Liver (tissue), 9 donors: Measurements from ENCODE around the gene SPECC1. TPM values are rescaled to one million over a fixed set of nuclear protein-coding genes. Genes with fewer than 3 reads are reported as not detected.

Experiments used
- DNase-seq: peaks from one replicate; pipeline ENCODE4 v3.0.0-alpha.2; 2017; ENCODE audit warnings: low spot score
- H3K27ac ChIP-seq, 2 donors: one replicate each; pipeline ENCODE4 v1.7.0; 2013; ENCODE audit warnings: inconsistent platforms in 2 of 2, low read length in 2 of 2, control low read depth in 1 of 2, low read depth in 1 of 2, mild to moderate bottlenecking in 1 of 2
- H3K27me3 ChIP-seq, 4 donors: one replicate each; pipeline versions ENCODE4 v1.6.1 to v1.7.0; 2013; ENCODE audit warnings: low read length in 3 of 4, inconsistent platforms in 1 of 4, mild to moderate bottlenecking in 1 of 4, moderate library complexity in 1 of 4; ENCODE audit not compliant: control insufficient read depth in 4 of 4, insufficient read depth in 4 of 4
- H3K36me3 ChIP-seq, 4 donors: one replicate each; pipeline versions ENCODE4 v1.6.1 to v1.7.0; 2013; ENCODE audit warnings: low read length in 3 of 4, mild to moderate bottlenecking in 3 of 4, low read depth in 1 of 4, moderate library complexity in 1 of 4; ENCODE audit not compliant: control insufficient read depth in 4 of 4, insufficient read depth in 3 of 4
- H3K4me1 ChIP-seq, 4 donors: one replicate each; pipeline versions ENCODE4 v1.6.1 to v1.7.0; 2013; ENCODE audit warnings: low read length in 3 of 4, mild to moderate bottlenecking in 3 of 4, moderate library complexity in 1 of 4; ENCODE audit not compliant: control insufficient read depth in 4 of 4, insufficient read depth in 4 of 4
- H3K4me3 ChIP-seq, 3 donors: one replicate each; pipeline versions ENCODE4 v1.6.1 to v1.7.0; 2013; ENCODE audit warnings: low read length in 3 of 3, control low read depth in 1 of 3, low read depth in 1 of 3, mild to moderate bottlenecking in 1 of 3
- H3K9ac ChIP-seq, 2 donors: one replicate each; pipeline ENCODE4 v1.7.0; 2013; ENCODE audit warnings: low read length in 2 of 2, mild to moderate bottlenecking in 2 of 2, moderate library complexity in 2 of 2, control low read depth in 1 of 2, low read depth in 1 of 2
- H3K9me3 ChIP-seq, 4 donors: one replicate each; pipeline versions ENCODE4 v1.6.1 to v1.7.0; 2013; ENCODE audit warnings: low read length in 3 of 4; ENCODE audit not compliant: control insufficient read depth in 4 of 4
- CTCF ChIP-seq: fragments of 150-350 bp; IDR thresholded peaks from 2 replicates; pipeline ENCODE4 v1.5.1; 2017; ENCODE audit warnings: improper control_type of control experiment, low read depth, low read length; ENCODE audit not compliant: missing input control
- FOXA1 ChIP-seq: IDR thresholded peaks from 2 replicates; pipeline ENCODE4 v1.6.1; 2016; ENCODE audit warnings: antibody characterized with exemption
- FOXA2 ChIP-seq: IDR thresholded peaks from 2 replicates; pipeline ENCODE4 v1.6.1; 2016; ENCODE audit warnings: antibody characterized with exemption
- GABPA ChIP-seq, 2 donors: IDR thresholded peaks in 1 of 2; conservative IDR thresholded peaks in 1 of 2; 2 replicates each; pipeline ENCODE4 v1.6.1; 2016; ENCODE audit warnings: antibody characterized with exemption in 2 of 2, mild to moderate bottlenecking in 1 of 2, moderate library complexity in 1 of 2
- HNF4A ChIP-seq, 2 donors: conservative IDR thresholded peaks; 2 replicates each; pipeline ENCODE4 v1.6.1; 2016; ENCODE audit warnings: antibody characterized with exemption in 2 of 2, mild to moderate bottlenecking in 2 of 2
- HNF4G ChIP-seq: IDR thresholded peaks from 2 replicates; pipeline ENCODE4 v1.6.1; 2016; ENCODE audit warnings: antibody characterized with exemption
- JUND ChIP-seq, 2 donors: IDR thresholded peaks; 2 replicates each; pipeline ENCODE4 v1.6.1; 2016; ENCODE audit warnings: antibody characterized with exemption in 2 of 2
- NR2F2 ChIP-seq: IDR thresholded peaks from 2 replicates; pipeline ENCODE4 v1.6.1; 2016; ENCODE audit warnings: antibody characterized with exemption
- RAD21 ChIP-seq, 2 donors: IDR thresholded peaks; 2 replicates each; pipeline ENCODE4 v1.6.1; 2016; ENCODE audit warnings: antibody characterized with exemption in 2 of 2, mild to moderate bottlenecking in 2 of 2
- RXRA ChIP-seq, 2 donors: IDR thresholded peaks; 2 replicates each; pipeline ENCODE4 v1.6.1; 2017 to 2018; ENCODE audit warnings: antibody characterized with exemption in 2 of 2, mild to moderate bottlenecking in 1 of 2
- SP1 ChIP-seq: IDR thresholded peaks from 2 replicates; pipeline ENCODE4 v1.6.1; 2018; ENCODE audit warnings: antibody characterized with exemption, mild to moderate bottlenecking
- TAF1 ChIP-seq: conservative IDR thresholded peaks from 2 replicates; pipeline ENCODE4 v1.6.1; 2016; ENCODE audit warnings: antibody characterized with exemption, mild to moderate bottlenecking
- YY1 ChIP-seq: IDR thresholded peaks from 2 replicates; pipeline ENCODE4 v1.6.1; 2016; ENCODE audit warnings: antibody characterized with exemption, mild to moderate bottlenecking
- ZBTB33 ChIP-seq: IDR thresholded peaks from 2 replicates; pipeline ENCODE4 v1.6.1; 2016; ENCODE audit warnings: antibody characterized with exemption
- WGBS: extraction: QIAGEN DNeasy Blood & Tissue Kit; methylation state at CpG from one replicate; pipeline ENCODE4 v1.1.7; 2013; 5-methylcytosine and 5-hydroxymethylcytosine counted together
- polyA plus RNA-seq, 2 donors: library from polyadenylated mRNA; stranded (reverse) in 1 of 2; unstranded in 1 of 2; fragments of 200-250 nt in 1 of 2; fragments of >200 nt in 1 of 2; fragmentation: Nextera tagmentation in 1 of 2; extraction: Ambion mirVana in 1 of 2; gene quantifications; one replicate each; pipeline versions ENCODE4 v1.2.1 to v1.2.3, GENCODE V29; 2013 to 2015
- total RNA-seq, 2 donors: library from RNA; depleted of rRNA; stranded (reverse); fragments of >200 nt; gene quantifications; one replicate each; pipeline ENCODE4 v1.2.3, GENCODE V29; 2014
- TF ChIP-seq, protein P1 (sequence below): IDR thresholded peaks from 2 replicates; pipeline ENCODE4 v1.6.1; 2016; ENCODE audit warnings: antibody characterized with exemption
- TF ChIP-seq, protein P2 (sequence below): IDR thresholded peaks from 2 replicates; pipeline ENCODE4 v1.6.1; 2016; ENCODE audit warnings: antibody characterized with exemption
- TF ChIP-seq, protein P3 (sequence below): IDR thresholded peaks from 2 replicates; pipeline ENCODE4 v1.6.1; 2016; ENCODE audit warnings: antibody characterized with exemption, mild to moderate bottlenecking
- donor health status: healthy.
- donor health status: healthy.
- donor health status: healthy.
- donor health status: healthy.
- donor health status: healthy.

The SPECC1 gene
- total and polyA plus RNA-seq, 4 donors = 0.36 to 70.3 (median 1.8) TPM

DNA sequence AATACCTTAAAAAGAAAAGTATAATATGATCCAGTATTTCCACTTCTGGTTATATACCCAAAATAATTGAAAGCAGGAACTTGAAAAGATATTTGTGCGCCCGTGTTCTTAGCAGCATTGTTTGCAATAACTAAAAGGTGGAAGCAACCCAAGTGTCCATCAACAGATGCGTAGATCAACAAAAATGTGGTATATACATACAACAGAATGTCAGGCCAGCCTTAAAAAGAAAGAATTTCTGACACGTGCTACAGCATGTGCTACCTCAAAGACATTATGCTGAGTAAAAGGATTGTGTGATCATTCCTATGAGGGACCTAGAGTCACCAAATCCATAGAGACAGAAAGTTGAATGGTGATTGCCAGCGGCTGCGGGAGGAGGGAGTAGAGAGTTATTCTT lies 133.1 kb downstream of the SPECC1 start (continued):
- TF ChIP-seq CTCF = no peak

DNA sequence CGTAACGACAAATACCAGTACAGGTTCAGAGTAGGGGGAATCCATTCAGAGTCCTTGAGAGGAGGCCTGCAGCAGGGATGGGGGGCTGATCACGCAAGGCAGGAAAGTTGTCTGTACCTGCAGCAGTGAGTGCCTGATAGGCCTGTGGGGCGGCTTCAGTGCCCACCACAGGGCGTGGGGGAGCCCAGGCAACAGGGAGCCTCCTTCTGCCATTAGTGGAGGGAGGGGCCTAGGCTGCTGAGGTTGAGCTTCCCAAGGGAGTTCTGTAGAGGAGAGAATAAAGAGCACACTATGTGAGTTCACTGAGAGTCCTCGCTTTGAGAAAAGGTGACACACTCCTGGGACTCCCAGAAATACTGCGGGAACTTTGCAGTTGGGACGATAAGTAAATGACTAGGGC lies 134.6 kb downstream of the SPECC1 start:
- no peak for TF ChIP-seq SP1
- TF ChIP-seq HNF4G = no peak
- TF ChIP-seq, protein P1, sequence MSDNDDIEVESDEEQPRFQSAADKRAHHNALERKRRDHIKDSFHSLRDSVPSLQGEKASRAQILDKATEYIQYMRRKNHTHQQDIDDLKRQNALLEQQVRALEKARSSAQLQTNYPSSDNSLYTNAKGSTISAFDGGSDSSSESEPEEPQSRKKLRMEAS = no peak
- no peak for TF ChIP-seq FOXA2
- TF ChIP-seq, protein P2, sequence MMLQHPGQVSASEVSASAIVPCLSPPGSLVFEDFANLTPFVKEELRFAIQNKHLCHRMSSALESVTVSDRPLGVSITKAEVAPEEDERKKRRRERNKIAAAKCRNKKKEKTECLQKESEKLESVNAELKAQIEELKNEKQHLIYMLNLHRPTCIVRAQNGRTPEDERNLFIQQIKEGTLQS = no peak
- TF ChIP-seq TAF1 = no peak
- no peak for TF ChIP-seq RAD21 (IDR thresholded peaks at IDR 0.05)
- no peak for TF ChIP-seq RXRA (IDR thresholded peaks at IDR 0.05)
- TF ChIP-seq CTCF = no peak
- TF ChIP-seq HNF4A (conservative IDR thresholded peaks at IDR 0.05) = no peak
- TF ChIP-seq, protein P3, sequence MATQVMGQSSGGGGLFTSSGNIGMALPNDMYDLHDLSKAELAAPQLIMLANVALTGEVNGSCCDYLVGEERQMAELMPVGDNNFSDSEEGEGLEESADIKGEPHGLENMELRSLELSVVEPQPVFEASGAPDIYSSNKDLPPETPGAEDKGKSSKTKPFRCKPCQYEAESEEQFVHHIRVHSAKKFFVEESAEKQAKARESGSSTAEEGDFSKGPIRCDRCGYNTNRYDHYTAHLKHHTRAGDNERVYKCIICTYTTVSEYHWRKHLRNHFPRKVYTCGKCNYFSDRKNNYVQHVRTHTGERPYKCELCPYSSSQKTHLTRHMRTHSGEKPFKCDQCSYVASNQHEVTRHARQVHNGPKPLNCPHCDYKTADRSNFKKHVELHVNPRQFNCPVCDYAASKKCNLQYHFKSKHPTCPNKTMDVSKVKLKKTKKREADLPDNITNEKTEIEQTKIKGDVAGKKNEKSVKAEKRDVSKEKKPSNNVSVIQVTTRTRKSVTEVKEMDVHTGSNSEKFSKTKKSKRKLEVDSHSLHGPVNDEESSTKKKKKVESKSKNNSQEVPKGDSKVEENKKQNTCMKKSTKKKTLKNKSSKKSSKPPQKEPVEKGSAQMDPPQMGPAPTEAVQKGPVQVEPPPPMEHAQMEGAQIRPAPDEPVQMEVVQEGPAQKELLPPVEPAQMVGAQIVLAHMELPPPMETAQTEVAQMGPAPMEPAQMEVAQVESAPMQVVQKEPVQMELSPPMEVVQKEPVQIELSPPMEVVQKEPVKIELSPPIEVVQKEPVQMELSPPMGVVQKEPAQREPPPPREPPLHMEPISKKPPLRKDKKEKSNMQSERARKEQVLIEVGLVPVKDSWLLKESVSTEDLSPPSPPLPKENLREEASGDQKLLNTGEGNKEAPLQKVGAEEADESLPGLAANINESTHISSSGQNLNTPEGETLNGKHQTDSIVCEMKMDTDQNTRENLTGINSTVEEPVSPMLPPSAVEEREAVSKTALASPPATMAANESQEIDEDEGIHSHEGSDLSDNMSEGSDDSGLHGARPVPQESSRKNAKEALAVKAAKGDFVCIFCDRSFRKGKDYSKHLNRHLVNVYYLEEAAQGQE = no peak
- TF ChIP-seq FOXA1 = no peak
- no peak for TF ChIP-seq GABPA (IDR thresholded peaks at IDR 0.05 in 1 of 2, conservative IDR thresholded peaks at IDR 0.05 in 1 of 2)
- no peak for TF ChIP-seq YY1
- no peak for TF ChIP-seq JUND (IDR thresholded peaks at IDR 0.05)
- no peak for TF ChIP-seq NR2F2
- no peak for TF ChIP-seq ZBTB33
- DNase-seq = no peak
- Histone ChIP-seq H3K27ac (no peak overlapping the region), H3K4me1 (no peaks in the 10 kb centered on the region), H3K4me3 (no peak overlapping the region), H3K9me3 (no peaks in the 10 kb centered on the region), H3K9ac (no peak overlapping the region), H3K27me3 (peaks cover 0 to 6% (median 1%) of the 10 kb centered on the region in 4 donors), H3K36me3 (no peaks in the 10 kb centered on the region)
- 91% methylated on average over 8 of the region's 8 CpGs for WGBS
